ENCODE data around the gene NKD1.
"Not testable (repeated sequence)": the region's sequence is repeated elsewhere in the genome, so short reads cannot be mapped to it uniquely, and the experiment has no call there.

NKD1 gene

DNA sequence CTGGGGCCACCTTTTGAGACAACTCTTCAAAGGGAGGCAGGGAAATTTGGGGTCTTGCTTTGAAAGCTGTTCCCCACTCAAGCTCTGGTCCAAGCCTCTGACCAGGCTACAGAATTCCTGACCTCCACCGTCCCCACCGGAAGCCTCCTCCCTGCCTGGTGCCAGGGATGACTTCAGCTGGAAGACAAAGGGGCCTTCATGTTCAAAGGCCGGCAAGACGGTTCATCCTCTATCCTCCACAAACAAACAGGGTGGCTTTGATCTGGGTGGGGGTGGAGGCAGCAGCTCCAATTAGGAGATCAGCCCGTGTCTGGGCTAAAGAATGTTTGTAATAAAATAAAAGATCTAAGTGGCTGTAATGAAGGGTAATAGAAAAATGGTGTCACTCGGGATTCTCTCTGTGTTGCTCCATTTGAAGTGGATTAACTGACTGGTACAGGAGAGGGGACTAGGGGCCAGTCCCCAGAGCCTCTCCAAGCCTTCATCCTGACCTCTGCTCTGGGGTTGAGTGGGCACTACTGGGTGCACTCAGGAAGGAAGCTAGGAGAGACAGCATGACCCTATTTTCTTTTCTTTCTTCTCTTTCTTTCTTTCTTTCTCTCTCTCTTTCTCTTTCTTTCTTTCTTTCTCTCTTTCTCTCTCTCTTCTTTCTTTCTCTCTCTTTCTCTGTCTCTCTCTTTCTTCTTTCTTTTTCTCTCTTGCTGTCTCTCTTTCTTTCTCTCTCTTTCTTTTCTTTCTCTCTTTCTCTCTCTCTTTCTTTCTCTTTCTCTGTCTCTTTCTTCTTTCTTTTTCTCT, 27.5 kb upstream of the NKD1 start:
- DNase-seq, result no peak

GRCh38 chr16:50521246-50521900, 26.8 kb upstream of the NKD1 start:
- no peak for DNase-seq

DNA sequence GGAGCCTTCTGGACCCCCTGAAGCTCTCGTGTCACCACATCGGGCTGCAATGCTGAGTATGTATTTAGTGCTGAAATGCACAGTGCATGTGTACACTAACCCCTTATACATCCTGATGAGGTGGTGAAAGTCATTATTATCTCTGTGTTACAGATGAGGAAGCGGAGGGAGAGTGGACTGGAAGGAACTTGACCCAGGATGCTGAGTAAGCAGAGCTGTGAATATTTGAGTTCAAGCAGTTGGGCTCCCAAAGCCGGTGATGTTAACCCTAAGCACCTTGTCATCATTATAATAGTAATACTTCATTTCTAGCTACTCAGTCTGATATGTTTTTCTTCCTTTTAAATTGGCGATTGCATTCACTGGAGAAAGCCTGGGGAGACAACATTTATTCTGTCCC, 25.9 kb upstream of the NKD1 start:
- no peak for DNase-seq

DNA sequence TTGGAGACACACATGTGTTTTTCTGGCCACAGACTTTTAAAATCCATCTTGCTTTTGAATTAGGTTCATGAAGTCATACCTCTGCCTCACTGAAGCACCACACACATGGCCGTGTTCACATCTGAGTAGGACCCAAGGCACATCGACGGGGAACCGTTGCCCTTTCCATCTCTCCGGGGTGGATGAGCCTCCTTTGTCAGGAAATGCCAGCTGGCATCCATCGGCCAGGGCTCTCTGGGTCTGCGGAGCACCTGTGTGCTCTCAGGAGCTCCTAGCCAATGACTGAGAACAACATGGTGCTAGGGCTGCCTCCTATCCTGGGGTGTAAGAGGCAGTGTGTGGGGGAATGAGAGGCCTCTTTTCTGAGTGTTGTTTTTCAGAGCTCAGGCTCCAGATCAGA, 24.5 kb upstream of the NKD1 start:
- DNase-seq, result no peak

GRCh38 chr16:50525262-50525661, 22.9 kb upstream of the NKD1 start:
- no peak for DNase-seq

DNA sequence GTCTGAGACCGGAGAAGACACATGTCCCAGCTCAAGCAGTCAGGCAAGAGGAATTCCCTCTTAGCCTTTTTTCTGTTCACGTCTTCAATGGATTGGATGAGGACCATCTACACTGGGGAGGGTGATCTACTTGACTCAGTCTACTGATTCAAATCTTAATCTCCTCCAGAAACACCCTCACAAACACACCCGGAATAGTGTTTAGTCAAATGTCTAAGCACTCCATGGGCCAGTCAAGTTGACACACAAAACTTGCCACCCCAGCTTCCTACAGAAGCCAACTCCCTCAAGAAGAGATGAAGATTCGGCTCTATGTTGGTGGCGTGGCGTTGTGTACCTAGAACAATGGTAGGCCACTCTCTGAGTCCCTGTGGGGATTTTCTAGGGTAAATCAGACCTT, 22.5 kb upstream of the NKD1 start:
- no peak for DNase-seq

GRCh38 chr16:50526249-50526648, 21.9 kb upstream of the NKD1 start:
- no peak for DNase-seq

- DNase-seq, result no peak
These were observed 21.4 kb upstream of the NKD1 start for GRCh38 chr16:50526796-50527195.

- no peak for DNase-seq
These were observed 19.4 kb upstream of the NKD1 start for GRCh38 chr16:50528820-50529219.

GRCh38 chr16:50529334-50529733, 18.9 kb upstream of the NKD1 start:
- DNase-seq, result no peak

DNA sequence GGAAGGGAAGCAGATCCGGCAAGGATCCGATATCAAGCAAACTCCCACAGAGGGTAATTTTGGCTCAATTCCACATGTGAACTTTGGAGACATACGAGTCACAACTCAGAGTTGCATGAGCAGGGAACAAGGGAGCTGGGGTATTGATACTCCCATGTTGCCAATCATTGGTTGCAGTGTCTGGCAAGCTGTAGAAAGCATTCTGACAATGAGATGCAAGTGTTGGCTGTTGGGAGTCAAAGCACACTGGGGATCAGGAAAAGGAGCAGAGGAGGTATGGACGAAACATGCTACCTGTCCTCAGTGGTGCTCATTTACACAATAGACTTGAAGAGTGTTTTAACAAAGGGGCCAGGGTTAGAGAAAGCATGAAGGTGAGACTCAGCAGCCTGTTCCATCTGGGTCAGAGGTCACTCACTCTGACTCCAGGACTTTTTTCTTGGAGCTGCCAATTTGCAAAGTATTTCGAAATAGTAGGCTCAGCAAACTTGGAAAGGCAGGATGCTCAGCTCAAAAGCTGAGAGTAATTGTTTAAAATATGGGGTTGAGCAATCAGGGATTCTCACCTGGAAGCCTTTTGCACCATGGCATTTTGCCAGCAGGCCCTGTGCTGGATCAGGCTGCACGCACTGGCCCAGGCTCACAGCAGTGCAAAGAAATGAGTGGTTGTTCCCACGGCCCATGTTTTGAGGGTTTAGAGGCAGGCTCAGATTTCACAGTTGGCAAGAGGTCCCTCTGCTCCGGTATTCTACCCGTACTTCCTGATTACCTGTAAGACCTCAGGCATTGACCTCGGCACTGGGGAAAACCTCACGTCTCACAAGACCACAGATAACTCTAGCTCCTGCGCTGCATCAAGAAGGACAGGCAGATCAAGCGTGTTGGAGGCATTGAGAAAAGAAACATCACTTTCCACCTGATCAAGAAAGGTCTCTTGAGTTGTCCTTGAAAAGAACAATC, 17.6 kb upstream of the NKD1 start:
- no peak for DNase-seq

GRCh38 chr16:50531359-50531758, 16.8 kb upstream of the NKD1 start:
- no peak for DNase-seq

- DNase-seq, result no peak
These were observed 16.3 kb upstream of the NKD1 start for GRCh38 chr16:50531901-50532300.

- no peak for DNase-seq
These were observed 15.6 kb upstream of the NKD1 start for GRCh38 chr16:50532576-50532975.

DNA sequence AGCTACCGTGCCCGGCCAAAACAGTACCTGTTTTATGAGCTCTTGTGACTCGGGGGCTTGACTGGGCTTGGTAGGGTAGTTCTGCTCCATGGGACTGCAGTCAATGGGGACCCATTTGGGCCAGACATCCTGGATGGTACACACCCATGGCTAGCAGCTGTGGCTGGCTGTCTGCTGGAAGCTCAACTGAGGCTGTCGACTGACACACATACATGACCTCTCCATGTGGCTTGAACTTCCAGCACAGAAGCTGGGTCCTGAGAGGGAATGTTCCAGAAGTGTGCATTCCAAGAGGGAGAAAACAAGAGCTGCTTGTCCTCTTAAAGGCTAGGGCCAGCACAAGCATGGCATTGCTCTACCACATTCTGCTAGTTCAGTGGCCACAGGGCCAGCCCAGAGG, 14.9 kb upstream of the NKD1 start:
- DNase-seq, result no peak

- no peak for DNase-seq
These were observed 14.1 kb upstream of the NKD1 start for GRCh38 chr16:50534091-50534490.

DNA sequence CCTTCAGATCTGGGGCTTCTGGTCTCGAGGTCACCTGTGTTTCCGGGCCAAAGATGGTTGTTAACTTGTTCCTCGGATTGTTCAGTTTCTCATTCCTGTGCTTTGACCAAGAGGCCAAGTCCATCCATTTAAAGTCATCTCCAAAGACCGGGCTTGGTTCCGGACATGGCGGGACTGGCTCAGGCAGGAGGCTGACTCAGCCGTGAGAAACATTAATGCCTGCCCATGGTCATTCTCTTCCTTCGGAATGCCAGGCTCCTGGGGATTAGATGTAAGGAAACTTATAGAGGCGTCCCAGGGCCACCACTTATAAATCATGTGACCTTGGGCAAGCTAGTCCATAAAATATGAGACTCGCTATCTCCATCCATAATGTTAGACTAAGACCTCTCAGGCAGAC, 13.6 kb upstream of the NKD1 start:
- DNase-seq, result no peak

DNA sequence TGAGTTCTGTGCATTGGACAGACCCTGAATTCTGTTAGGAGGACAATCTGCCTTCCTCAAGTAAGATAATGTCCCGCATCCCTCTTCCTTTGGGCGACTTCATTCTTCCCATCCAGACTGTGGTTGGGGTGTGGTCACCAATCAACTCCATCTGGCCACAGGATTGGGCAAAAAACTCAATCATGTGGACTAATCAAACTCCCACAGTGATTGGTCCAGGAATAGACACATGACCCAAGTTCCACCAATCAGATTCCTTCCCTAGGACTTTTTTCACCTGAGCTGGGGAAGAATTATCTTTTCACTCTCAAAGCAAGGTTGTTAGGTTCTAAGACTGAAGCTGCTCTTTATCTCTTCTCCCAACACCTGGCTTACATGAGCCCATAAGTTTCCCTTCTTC, 13.2 kb upstream of the NKD1 start:
- DNase-seq, result peak; percentile 10

- no peak for DNase-seq
These were observed 12.5 kb upstream of the NKD1 start for GRCh38 chr16:50535506-50536257.

- not testable (repeated sequence) for DNase-seq
These were observed 11.9 kb upstream of the NKD1 start for GRCh38 chr16:50536258-50536645.

GRCh38 chr16:50537533-50538290, 10.5 kb upstream of the NKD1 start:
- no peak for DNase-seq
